Measurements from ENCODE around the gene ERC2. TPM values are rescaled to one million over a fixed set of nuclear protein-coding genes. Genes with fewer than 3 reads are reported as not detected.

Gene ERC2
- total RNA-seq, 2 experiments from 2014 or later = not detected

DNA sequence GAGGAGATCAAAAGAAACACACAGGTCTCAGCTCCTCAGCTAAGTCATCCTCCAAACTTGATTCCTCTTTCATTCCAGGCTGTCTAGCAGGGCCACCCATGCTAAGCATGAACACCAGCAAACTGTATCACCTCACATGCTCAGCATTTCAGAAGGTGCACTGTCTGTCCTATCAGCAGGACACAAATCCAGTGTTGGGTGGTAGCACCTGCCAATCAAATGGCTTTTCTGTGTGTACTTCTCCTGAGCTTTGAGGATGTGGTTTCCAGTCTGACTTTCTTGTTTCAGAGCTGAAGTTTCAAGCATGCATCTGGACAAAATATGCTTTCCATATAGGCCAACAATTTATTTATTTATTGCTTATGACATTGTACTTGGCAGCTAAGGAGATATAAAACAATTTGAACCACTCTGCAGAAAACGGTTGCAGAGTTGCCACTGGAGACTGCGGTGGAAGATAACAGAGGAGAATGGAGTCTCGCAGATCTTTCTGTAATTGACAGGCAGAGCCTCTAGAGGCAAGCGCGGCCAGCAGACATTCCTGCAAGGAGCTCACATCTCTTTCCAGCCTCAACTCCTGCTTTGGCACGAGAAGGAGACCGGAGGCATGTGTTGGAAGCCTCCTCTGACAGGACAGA lies 814.0 kb downstream of the ERC2 start:
- H3K27ac ChIP-seq (ENCODE audit: low read depth, low read length, poor library complexity, severe bottlenecking) = no peak overlapping the region
- POLR2A ChIA-PET = interaction anchor here (0.6 to 1.0 kb wide), 2 partner anchors 20 to 221 kb away, joined by 3 to 4 read pairs; no protein-coding TSS in a partner anchor
- intact Hi-C loops (cut with micrococcal nuclease; ENCODE audit: unreplicated experiment) = no loop called here
- no peak overlapping the region for H2AFZ ChIP-seq (ENCODE audit: low read length)
- no peaks in the 10 kb centered on the region for H4K20me1 ChIP-seq (ENCODE audit: insufficient read depth, low read length)
- H3K4me3 ChIP-seq (ENCODE audit: low read depth, low read length, poor library complexity, severe bottlenecking) = no peak overlapping the region
- H3K9me2 ChIP-seq (ENCODE audit: insufficient read depth, low read length) = no peaks in the 10 kb centered on the region
- 0 out of 2 replicates have a peak overlapping the region, but pooled peaks have one; percentile 15 for H3K4me2 ChIP-seq (ENCODE audit: low read length)
- H3K4me1 ChIP-seq (ENCODE audit: insufficient read depth, low read length, poor library complexity, severe bottlenecking) = peaks cover 19% of the 10 kb centered on the region
- CTCF ChIA-PET (ENCODE audit: unreplicated experiment) = no interaction called here
- peak; percentile 45 for DNase-seq (ENCODE audit: low spot score)
- no peaks in the 10 kb centered on the region for H3K79me2 ChIP-seq (ENCODE audit: insufficient read depth, low read depth, low read length)
- no TSS peak for BruUV-seq (replicated peaks)
- TF ChIP-seq, protein P1, sequence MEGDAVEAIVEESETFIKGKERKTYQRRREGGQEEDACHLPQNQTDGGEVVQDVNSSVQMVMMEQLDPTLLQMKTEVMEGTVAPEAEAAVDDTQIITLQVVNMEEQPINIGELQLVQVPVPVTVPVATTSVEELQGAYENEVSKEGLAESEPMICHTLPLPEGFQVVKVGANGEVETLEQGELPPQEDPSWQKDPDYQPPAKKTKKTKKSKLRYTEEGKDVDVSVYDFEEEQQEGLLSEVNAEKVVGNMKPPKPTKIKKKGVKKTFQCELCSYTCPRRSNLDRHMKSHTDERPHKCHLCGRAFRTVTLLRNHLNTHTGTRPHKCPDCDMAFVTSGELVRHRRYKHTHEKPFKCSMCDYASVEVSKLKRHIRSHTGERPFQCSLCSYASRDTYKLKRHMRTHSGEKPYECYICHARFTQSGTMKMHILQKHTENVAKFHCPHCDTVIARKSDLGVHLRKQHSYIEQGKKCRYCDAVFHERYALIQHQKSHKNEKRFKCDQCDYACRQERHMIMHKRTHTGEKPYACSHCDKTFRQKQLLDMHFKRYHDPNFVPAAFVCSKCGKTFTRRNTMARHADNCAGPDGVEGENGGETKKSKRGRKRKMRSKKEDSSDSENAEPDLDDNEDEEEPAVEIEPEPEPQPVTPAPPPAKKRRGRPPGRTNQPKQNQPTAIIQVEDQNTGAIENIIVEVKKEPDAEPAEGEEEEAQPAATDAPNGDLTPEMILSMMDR (conservative IDR thresholded peaks at IDR 0.05; ENCODE audit: low read length) = no peak
- TF ChIP-seq EZH2phosphoT487 (IDR thresholded peaks at IDR 0.05; ENCODE audit: borderline replicate concordance, low read depth, low read length) = no peak
- H3K36me3 ChIP-seq (ENCODE audit: insufficient read depth, low read length) = no peaks in the 10 kb centered on the region
- no peaks in the 10 kb centered on the region for H3K9me3 ChIP-seq (ENCODE audit: low read length)

DNA sequence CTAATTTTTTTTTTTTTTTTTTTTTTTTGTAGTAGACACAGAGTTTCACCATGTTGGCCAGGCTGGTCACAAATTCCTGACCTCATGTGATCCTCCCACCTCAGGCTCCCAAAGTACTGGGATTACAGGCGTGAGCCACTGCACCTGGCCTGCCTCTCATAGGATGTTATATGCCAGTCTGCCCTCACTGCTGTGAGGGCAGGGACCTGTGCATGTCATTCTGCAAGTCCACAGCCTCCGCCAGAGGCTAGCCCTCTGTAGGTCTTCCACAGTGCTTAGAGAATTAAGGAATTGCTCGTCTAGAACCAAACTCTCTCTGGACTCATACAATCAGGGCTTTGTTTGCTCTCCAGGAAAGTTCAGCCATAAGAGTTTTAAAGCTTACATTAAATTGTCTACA lies 817.3 kb downstream of the ERC2 start:
- CTCF ChIA-PET (ENCODE audit: unreplicated experiment) = interaction anchor here (0.5 kb wide), 1 partner anchor 1884 kb away, joined by 3 read pairs; no protein-coding TSS in a partner anchor
- no peak overlapping the region for H3K27ac ChIP-seq (ENCODE audit: low read depth, low read length, poor library complexity, severe bottlenecking)
- H3K4me3 ChIP-seq (ENCODE audit: low read depth, low read length, poor library complexity, severe bottlenecking) = no peak overlapping the region
- H2AFZ ChIP-seq (ENCODE audit: low read length) = no peak overlapping the region
- no TSS peak for BruUV-seq (replicated peaks)
- H3K36me3 ChIP-seq (ENCODE audit: insufficient read depth, low read length) = no peaks in the 10 kb centered on the region
- intact Hi-C loops (cut with micrococcal nuclease; ENCODE audit: unreplicated experiment) = no loop called here
- H3K9me2 ChIP-seq (ENCODE audit: insufficient read depth, low read length) = no peaks in the 10 kb centered on the region
- H3K4me2 ChIP-seq (ENCODE audit: low read length) = no peak overlapping the region
- H3K79me2 ChIP-seq (ENCODE audit: insufficient read depth, low read depth, low read length) = no peaks in the 10 kb centered on the region
- peaks cover 10% of the 10 kb centered on the region for H3K4me1 ChIP-seq (ENCODE audit: insufficient read depth, low read length, poor library complexity, severe bottlenecking)
- POLR2A ChIA-PET = no interaction called here
- no peak for TF ChIP-seq EZH2phosphoT487 (IDR thresholded peaks at IDR 0.05; ENCODE audit: borderline replicate concordance, low read depth, low read length)
- TF ChIP-seq, protein P1 (conservative IDR thresholded peaks at IDR 0.05; ENCODE audit: low read length) = no peak
- H4K20me1 ChIP-seq (ENCODE audit: insufficient read depth, low read length) = no peaks in the 10 kb centered on the region
- DNase-seq (ENCODE audit: low spot score) = no peak
- no peaks in the 10 kb centered on the region for H3K9me3 ChIP-seq (ENCODE audit: low read length)

DNA sequence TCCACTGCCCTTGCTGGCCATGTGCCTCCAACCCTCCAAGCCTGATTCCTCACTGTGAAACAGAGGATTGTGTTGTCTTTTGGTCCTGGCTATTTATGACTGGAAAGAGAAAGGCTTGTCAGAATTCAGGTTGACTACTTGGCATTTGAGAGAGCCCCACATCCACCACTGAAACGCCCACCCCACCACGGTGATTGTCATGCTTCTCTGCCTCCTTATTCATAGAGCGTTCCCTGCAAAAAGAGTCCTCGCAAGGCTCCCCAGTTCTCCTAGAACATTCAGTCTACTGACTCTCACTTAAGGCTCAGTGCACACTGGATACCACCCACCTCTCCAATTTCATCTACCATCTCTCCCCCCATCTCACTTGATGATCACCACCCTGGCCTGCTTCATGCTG lies 818.3 kb downstream of the ERC2 start:
- ChIA-PET CTCF (ENCODE audit: unreplicated experiment) (no interaction called here), POLR2A (no interaction called here)
- Histone ChIP-seq H3K9me2 (ENCODE audit: insufficient read depth, low read length) (no peaks in the 10 kb centered on the region), H3K4me3 (ENCODE audit: low read depth, low read length, poor library complexity, severe bottlenecking) (no peak overlapping the region), H2AFZ (ENCODE audit: low read length) (no peak overlapping the region), H3K36me3 (ENCODE audit: insufficient read depth, low read length) (no peaks in the 10 kb centered on the region), H3K27ac (ENCODE audit: low read depth, low read length, poor library complexity, severe bottlenecking) (no peak overlapping the region), H3K4me2 (ENCODE audit: low read length) (no peak overlapping the region), H3K79me2 (ENCODE audit: insufficient read depth, low read depth, low read length) (no peaks in the 10 kb centered on the region), H3K9me3 (ENCODE audit: low read length) (no peaks in the 10 kb centered on the region), H4K20me1 (ENCODE audit: insufficient read depth, low read length) (no peaks in the 10 kb centered on the region), H3K4me1 (ENCODE audit: insufficient read depth, low read length, poor library complexity, severe bottlenecking) (peaks cover 10% of the 10 kb centered on the region)
- no TSS peak for BruUV-seq (replicated peaks)
- intact Hi-C loops (cut with micrococcal nuclease; ENCODE audit: unreplicated experiment) = no loop called here
- DNase-seq (ENCODE audit: low spot score) = no peak
- TF ChIP-seq, protein P1 (conservative IDR thresholded peaks at IDR 0.05; ENCODE audit: low read length) = no peak
- TF ChIP-seq EZH2phosphoT487 (IDR thresholded peaks at IDR 0.05; ENCODE audit: borderline replicate concordance, low read depth, low read length) = no peak

All from OCI-LY7 (cell line).